ENCODE results near the gene ATP1A1. TPM values are rescaled to one million over a fixed set of nuclear protein-coding genes. Genes with fewer than 3 reads are reported as not detected.

Gene ATP1A1
- polyA plus RNA-seq, 2 of the 4 experiments (the other 2 are of a cell fraction), result 119 to 171 TPM

DNA sequence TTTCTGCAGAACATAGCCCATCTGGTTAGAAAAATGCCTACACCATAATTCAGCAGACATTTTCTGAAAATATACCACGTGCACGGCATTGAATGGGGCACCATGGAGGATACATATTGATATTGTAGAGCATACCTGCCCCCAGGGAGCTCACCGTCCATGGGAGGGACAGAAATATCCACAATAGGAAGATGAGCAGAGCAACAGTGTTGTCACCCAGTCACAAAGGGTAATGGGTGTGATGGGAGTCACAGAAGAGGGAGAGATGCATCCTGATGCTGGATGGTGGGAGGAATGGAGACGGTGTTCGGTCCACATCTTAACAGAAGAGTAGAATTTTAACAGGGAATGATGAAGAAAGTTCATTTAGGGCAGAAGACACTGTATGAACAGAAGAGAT is 51.4 kb downstream of the ATP1A1 start (continued):
- no peak for TF ChIP-seq SMC3 (IDR thresholded peaks at IDR 0.05)

DNA sequence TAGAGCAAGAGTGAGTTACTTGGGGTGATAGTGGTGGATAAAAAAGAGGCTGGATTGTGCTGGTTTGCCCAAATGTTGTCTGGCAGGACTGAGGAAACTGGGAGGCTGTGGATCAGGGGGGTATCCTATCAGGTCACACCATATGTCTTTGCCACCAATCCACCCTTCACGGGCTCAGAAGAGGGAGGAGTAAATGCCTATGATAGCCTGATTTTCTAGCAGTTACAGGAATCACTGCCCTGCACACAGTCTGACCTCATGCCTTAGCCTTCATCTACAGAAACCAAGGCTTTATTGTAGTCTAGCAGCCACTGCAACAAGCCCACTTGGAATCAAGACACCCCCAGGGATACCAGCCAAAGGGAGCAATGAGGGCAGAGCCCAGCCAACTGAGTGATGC is 51.8 kb downstream of the ATP1A1 start:
- Histone ChIP-seq H3K4me1 (no peaks in the 10 kb centered on the region), H3K9me3 (no peaks in the 10 kb centered on the region), H3K4me3 (no peak overlapping the region), H3K27ac (no peak overlapping the region), H3K4me2 (no peak overlapping the region)
- ChIA-PET CTCF (no interaction called here), POLR2A (no interaction called here)
- WGBS (ENCODE audit: missing lambda C conversion rate), result 0% methylated on average over 1 of the region's 1 CpG
- FAIRE-seq (no peak), ATAC-seq (no peak), DNase-seq (ENCODE audit: low read depth in 1 of 2, low spot score in 1 of 2) (no peak)
- TF ChIP-seq JUNB (IDR thresholded peaks at IDR 0.05) (no peak), MAFK (IDR thresholded peaks at IDR 0.05; ENCODE audit: partially characterized antibody) (no peak), HDAC2 (IDR thresholded peaks at IDR 0.05) (no peak), POLR2AphosphoS2 (conservative IDR thresholded peaks at IDR 0.05; ENCODE audit: low read length) (no peak), CHD2 (IDR thresholded peaks at IDR 0.05; ENCODE audit: low read length, partially characterized antibody) (no peak), MYC (IDR thresholded peaks at IDR 0.05; ENCODE audit: borderline replicate concordance, low read length) (no peak), ZFP36 (IDR thresholded peaks at IDR 0.05; ENCODE audit: borderline replicate concordance, partially characterized antibody) (no peak), RFX5 (IDR thresholded peaks at IDR 0.05) (no peak), NFE2L2 (conservative IDR thresholded peaks at IDR 0.05; ENCODE audit: low read length) (no peak), ESRRA (IDR thresholded peaks at IDR 0.05; ENCODE audit: borderline replicate concordance, low read length) (no peak), CEBPB (IDR thresholded peaks at IDR 0.05) (no peak), ZC3H11A (IDR thresholded peaks at IDR 0.05) (no peak), EP300 (IDR thresholded peaks at IDR 0.05) (no peak), FOSB (CRISPR knock-in tag; IDR thresholded peaks at IDR 0.05) (no peak)
- TF ChIP-seq, protein P1, sequence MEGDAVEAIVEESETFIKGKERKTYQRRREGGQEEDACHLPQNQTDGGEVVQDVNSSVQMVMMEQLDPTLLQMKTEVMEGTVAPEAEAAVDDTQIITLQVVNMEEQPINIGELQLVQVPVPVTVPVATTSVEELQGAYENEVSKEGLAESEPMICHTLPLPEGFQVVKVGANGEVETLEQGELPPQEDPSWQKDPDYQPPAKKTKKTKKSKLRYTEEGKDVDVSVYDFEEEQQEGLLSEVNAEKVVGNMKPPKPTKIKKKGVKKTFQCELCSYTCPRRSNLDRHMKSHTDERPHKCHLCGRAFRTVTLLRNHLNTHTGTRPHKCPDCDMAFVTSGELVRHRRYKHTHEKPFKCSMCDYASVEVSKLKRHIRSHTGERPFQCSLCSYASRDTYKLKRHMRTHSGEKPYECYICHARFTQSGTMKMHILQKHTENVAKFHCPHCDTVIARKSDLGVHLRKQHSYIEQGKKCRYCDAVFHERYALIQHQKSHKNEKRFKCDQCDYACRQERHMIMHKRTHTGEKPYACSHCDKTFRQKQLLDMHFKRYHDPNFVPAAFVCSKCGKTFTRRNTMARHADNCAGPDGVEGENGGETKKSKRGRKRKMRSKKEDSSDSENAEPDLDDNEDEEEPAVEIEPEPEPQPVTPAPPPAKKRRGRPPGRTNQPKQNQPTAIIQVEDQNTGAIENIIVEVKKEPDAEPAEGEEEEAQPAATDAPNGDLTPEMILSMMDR (IDR thresholded peaks at IDR 0.05), result no peak
- TF ChIP-seq, protein P2, sequence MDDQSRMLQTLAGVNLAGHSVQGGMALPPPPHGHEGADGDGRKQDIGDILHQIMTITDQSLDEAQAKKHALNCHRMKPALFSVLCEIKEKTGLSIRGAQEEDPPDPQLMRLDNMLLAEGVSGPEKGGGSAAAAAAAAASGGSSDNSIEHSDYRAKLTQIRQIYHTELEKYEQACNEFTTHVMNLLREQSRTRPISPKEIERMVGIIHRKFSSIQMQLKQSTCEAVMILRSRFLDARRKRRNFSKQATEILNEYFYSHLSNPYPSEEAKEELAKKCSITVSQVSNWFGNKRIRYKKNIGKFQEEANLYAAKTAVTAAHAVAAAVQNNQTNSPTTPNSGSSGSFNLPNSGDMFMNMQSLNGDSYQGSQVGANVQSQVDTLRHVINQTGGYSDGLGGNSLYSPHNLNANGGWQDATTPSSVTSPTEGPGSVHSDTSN (IDR thresholded peaks at IDR 0.05), result no peak

DNA sequence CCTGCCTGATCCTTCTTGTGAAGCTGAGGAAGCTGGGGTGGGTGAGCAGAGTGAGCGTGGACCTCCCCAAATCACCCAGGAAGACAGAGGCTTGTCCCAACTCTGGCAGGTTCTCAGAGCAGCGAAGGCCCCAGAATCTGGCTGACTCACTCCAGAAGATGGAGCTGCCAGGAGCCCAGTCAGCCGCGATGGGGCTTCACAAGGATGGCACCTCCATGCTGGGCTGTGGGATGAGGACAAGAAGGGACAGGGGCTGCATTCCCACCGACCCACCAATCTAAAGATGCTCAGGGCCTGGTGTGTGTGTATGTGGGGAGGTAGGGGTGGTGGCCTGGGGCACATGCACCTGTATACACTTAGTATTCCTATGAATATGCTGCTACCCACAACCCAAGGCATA is 52.9 kb downstream of the ATP1A1 start:
- no peak for TF ChIP-seq ZFP36 (IDR thresholded peaks at IDR 0.05; ENCODE audit: borderline replicate concordance, partially characterized antibody)
- TF ChIP-seq FOSB (CRISPR knock-in tag; IDR thresholded peaks at IDR 0.05), result no peak
- no peak for TF ChIP-seq KDM1A (IDR thresholded peaks at IDR 0.05; ENCODE audit: low read depth)
- TF ChIP-seq NR3C1 (IDR thresholded peaks at IDR 0.05), result no peak
- no peak for TF ChIP-seq JUN (IDR thresholded peaks at IDR 0.05)
- no peak for TF ChIP-seq ESRRA (IDR thresholded peaks at IDR 0.05; ENCODE audit: borderline replicate concordance, low read length)
- TF ChIP-seq, protein P3, sequence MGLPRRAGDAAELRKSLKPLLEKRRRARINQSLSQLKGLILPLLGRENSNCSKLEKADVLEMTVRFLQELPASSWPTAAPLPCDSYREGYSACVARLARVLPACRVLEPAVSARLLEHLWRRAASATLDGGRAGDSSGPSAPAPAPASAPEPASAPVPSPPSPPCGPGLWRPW (IDR thresholded peaks at IDR 0.05), result no peak
- TF ChIP-seq HEYL (CRISPR knock-in tag; IDR thresholded peaks at IDR 0.05), result no peak
- TF ChIP-seq, protein P4, sequence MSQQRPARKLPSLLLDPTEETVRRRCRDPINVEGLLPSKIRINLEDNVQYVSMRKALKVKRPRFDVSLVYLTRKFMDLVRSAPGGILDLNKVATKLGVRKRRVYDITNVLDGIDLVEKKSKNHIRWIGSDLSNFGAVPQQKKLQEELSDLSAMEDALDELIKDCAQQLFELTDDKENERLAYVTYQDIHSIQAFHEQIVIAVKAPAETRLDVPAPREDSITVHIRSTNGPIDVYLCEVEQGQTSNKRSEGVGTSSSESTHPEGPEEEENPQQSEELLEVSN (IDR thresholded peaks at IDR 0.05; ENCODE audit: borderline replicate concordance, low read depth), result no peak
- no peak for TF ChIP-seq CBX8 (IDR thresholded peaks at IDR 0.05)
- TF ChIP-seq NPAS2 (CRISPR knock-in tag; IDR thresholded peaks at IDR 0.05; ENCODE audit: borderline replicate concordance), result no peak
- TF ChIP-seq JUNB (IDR thresholded peaks at IDR 0.05), result no peak
- TF ChIP-seq, protein P2 (IDR thresholded peaks at IDR 0.05), result no peak
- no peak for TF ChIP-seq CHD4 (IDR thresholded peaks at IDR 0.05; ENCODE audit: borderline replicate concordance)
- no peak for TF ChIP-seq EHMT2 (IDR thresholded peaks at IDR 0.05; ENCODE audit: low read depth)
- TF ChIP-seq MAFK (IDR thresholded peaks at IDR 0.05; ENCODE audit: partially characterized antibody), result no peak
- TF ChIP-seq MAZ (IDR thresholded peaks at IDR 0.05; ENCODE audit: borderline replicate concordance, low read depth, low read length), result no peak
- TF ChIP-seq BHLHE40 (IDR thresholded peaks at IDR 0.05; ENCODE audit: low read depth, low read length), result no peak
- Histone ChIP-seq H3K9me3 (no peaks in the 10 kb centered on the region), H3K4me3 (no peak overlapping the region), H3K27ac (no peak overlapping the region), H3K4me1 (no peaks in the 10 kb centered on the region), H3K4me2 (no peak overlapping the region)
- FAIRE-seq, result no peak
- WGBS (ENCODE audit: missing lambda C conversion rate), result 37% methylated on average over 5 of the region's 5 CpGs
- no peak for ATAC-seq
- no peak for DNase-seq (ENCODE audit: low read depth in 1 of 2, low spot score in 1 of 2)
- CTCF ChIA-PET, result no interaction called here
- POLR2A ChIA-PET, result no interaction called here

Measured in A549 (cell line).